Sigmoid colon (tissue), 7 donors: ENCODE data around the gene KLK4. TPM values are rescaled to one million over a fixed set of nuclear protein-coding genes. Genes with fewer than 3 reads are reported as not detected.

Experiments
- DNase-seq: peaks from one replicate; pipeline ENCODE4 v3.0.0-alpha.2; 2019
- H3K27ac ChIP-seq, 4 donors: fragments of 200-600 bp; sonication (generic); one replicate each; pipeline ENCODE4 v1.5.1; 2016 to 2019; ENCODE audit warnings: mild to moderate bottlenecking in 1 of 4
- H3K27me3 ChIP-seq, 3 donors: fragments of 200-600 bp; sonication (generic); one replicate each; pipeline ENCODE4 v1.5.1; 2019; ENCODE audit warnings: mild to moderate bottlenecking in 1 of 3
- H3K36me3 ChIP-seq, 4 donors: fragments of 200-600 bp; sonication (generic); one replicate each; pipeline ENCODE4 v1.5.1; 2016 to 2019
- H3K4me1 ChIP-seq, 4 donors: fragments of 200-600 bp; sonication (generic); one replicate each; pipeline ENCODE4 v1.5.1; 2017 to 2019
- H3K4me3 ChIP-seq, 4 donors: fragments of 200-600 bp; sonication (generic); one replicate each; pipeline ENCODE4 v1.5.1; 2017 to 2019; ENCODE audit warnings: mild to moderate bottlenecking in 2 of 4, moderate library complexity in 1 of 4
- H3K9me3 ChIP-seq, 4 donors: fragments of 200-600 bp in 3 of 4; sonication (generic) in 3 of 4; one replicate each; pipeline versions ENCODE4 v1.5.1 to v1.6.1; 2013 to 2019
- EP300 ChIP-seq, 4 donors: sonication (generic); formaldehyde crosslinking; IDR thresholded peaks; one replicate each; pipeline ENCODE4 v1.6.1; 2017; ENCODE audit warnings: antibody characterized with exemption in 4 of 4
- POLR2A ChIP-seq, 2 donors: fragments of 450-650 bp; IDR thresholded peaks; one replicate each; pipeline ENCODE4 v1.6.1; 2016; ENCODE audit warnings: antibody characterized with exemption in 2 of 2, mild to moderate bottlenecking in 2 of 2, moderate library complexity in 2 of 2
- POLR2AphosphoS5 ChIP-seq, 4 donors: sonication (generic); formaldehyde crosslinking; IDR thresholded peaks; one replicate each; pipeline ENCODE4 v1.6.1; 2017; ENCODE audit warnings: antibody characterized with exemption in 4 of 4
- WGBS, 2 donors: extraction: QIAGEN DNeasy Blood & Tissue Kit; methylation state at CpG; one replicate each; pipeline ENCODE4 v1.1.7; 2013; 5-methylcytosine and 5-hydroxymethylcytosine counted together
- intact Hi-C: fragments of 100-400 bp; cut with DNase I; formaldehyde crosslinking; loops from one replicate; pipeline ENCODE4 v1.15.1; 2023
- polyA plus RNA-seq, 3 donors: library from polyadenylated mRNA; stranded (reverse); fragments of 200-250 nt; gene quantifications; one replicate each; pipeline ENCODE4 v1.2.3, GENCODE V29; 2013
- total RNA-seq, 4 donors: library from RNA; depleted of rRNA; stranded (reverse); fragments of >200 nt; gene quantifications; one replicate each; pipeline ENCODE4 v1.1.0, GENCODE V29; 2016
- TF ChIP-seq, protein P1 (sequence below), 4 experiments: fragments of 450-650 bp in 3 of 4; fragments of 200-600 bp in 1 of 4; IDR thresholded peaks; one replicate each; pipeline ENCODE4 v1.5.1; 2016 to 2019; ENCODE audit warnings: antibody characterized with exemption in 4 of 4, mild to moderate bottlenecking in 3 of 4, moderate library complexity in 2 of 4
- donor health status: healthy with polysubstance abuse.
- donor health status: Bipolar disorder and iron deficiency.
- donor health status: healthy.

The KLK4 gene
- total and polyA plus RNA-seq, 7 donors, result 0.39 to 2.8 (median 1.2) TPM; not detected in 4

DNA sequence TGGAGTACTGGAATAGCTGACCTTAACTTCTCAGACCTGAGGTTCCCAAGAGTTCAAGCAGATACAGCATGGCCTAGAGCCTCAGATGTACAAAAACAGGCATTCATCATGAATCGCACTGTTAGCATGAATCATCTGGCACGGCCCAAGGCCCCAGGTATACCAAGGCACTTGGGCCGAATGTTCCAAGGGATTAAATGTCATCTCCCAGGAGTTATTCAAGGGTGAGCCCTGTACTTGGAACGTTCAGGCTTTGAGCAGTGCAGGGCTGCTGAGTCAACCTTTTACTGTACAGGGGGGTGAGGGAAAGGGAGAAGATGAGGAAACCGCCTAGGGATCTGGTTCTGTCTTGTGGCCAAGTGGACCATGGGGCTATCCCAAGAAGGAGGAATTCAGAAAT lies 50.2 kb downstream of the KLK4 start:
- H3K27me3 ChIP-seq, result peaks cover 0 to 30% (median 9%) of the 10 kb centered on the region in 3 donors
- 82% methylated on average over 5 of the region's 5 CpGs for WGBS, 2 donors

DNA sequence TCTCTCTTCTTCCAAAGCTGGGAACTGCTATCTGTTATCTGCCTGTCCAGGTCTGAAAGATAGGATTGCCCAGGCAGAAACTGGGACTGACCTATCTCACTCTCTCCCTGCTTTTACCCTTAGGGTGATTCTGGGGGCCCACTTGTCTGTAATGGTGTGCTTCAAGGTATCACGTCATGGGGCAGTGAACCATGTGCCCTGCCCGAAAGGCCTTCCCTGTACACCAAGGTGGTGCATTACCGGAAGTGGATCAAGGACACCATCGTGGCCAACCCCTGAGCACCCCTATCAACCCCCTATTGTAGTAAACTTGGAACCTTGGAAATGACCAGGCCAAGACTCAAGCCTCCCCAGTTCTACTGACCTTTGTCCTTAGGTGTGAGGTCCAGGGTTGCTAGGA lies 51.3 kb downstream of the KLK4 start:
- intact Hi-C loops, result no loop called here
- Histone ChIP-seq H3K36me3 (no peaks in the 10 kb centered on the region), H3K4me3 (no peak overlapping the region), H3K4me1 (no peaks in the 10 kb centered on the region), H3K27ac (no peak overlapping the region), H3K9me3 (peaks cover 0 to 3% (median 0%) of the 10 kb centered on the region in 4 donors), H3K27me3 (peaks cover 0 to 37% (median 9%) of the 10 kb centered on the region in 3 donors)
- 83 to 91% methylated on average over 4 of the region's 4 CpGs for WGBS, 2 donors
- TF ChIP-seq POLR2AphosphoS5 (IDR thresholded peaks at IDR 0.05) (no peak), EP300 (IDR thresholded peaks at IDR 0.05) (no peak), POLR2A (IDR thresholded peaks at IDR 0.05) (no peak)
- TF ChIP-seq, protein P1, sequence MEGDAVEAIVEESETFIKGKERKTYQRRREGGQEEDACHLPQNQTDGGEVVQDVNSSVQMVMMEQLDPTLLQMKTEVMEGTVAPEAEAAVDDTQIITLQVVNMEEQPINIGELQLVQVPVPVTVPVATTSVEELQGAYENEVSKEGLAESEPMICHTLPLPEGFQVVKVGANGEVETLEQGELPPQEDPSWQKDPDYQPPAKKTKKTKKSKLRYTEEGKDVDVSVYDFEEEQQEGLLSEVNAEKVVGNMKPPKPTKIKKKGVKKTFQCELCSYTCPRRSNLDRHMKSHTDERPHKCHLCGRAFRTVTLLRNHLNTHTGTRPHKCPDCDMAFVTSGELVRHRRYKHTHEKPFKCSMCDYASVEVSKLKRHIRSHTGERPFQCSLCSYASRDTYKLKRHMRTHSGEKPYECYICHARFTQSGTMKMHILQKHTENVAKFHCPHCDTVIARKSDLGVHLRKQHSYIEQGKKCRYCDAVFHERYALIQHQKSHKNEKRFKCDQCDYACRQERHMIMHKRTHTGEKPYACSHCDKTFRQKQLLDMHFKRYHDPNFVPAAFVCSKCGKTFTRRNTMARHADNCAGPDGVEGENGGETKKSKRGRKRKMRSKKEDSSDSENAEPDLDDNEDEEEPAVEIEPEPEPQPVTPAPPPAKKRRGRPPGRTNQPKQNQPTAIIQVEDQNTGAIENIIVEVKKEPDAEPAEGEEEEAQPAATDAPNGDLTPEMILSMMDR (IDR thresholded peaks at IDR 0.05), result no peak
- peak; percentile 47 for DNase-seq

More for the DNA sequence above, 50.2 kb downstream of the KLK4 start:
- Histone ChIP-seq H3K9me3 (peaks cover 0 to 3% (median 0%) of the 10 kb centered on the region in 4 donors), H3K4me3 (no peak overlapping the region), H3K27ac (no peak overlapping the region), H3K4me1 (no peaks in the 10 kb centered on the region), H3K36me3 (no peaks in the 10 kb centered on the region)
- DNase-seq, result no peak
- intact Hi-C loops, result no loop called here
- TF ChIP-seq POLR2AphosphoS5 (IDR thresholded peaks at IDR 0.05), result no peak
- TF ChIP-seq, protein P1 (IDR thresholded peaks at IDR 0.05), result no peak
- no peak for TF ChIP-seq POLR2A (IDR thresholded peaks at IDR 0.05)
- no peak for TF ChIP-seq EP300 (IDR thresholded peaks at IDR 0.05)

DNA sequence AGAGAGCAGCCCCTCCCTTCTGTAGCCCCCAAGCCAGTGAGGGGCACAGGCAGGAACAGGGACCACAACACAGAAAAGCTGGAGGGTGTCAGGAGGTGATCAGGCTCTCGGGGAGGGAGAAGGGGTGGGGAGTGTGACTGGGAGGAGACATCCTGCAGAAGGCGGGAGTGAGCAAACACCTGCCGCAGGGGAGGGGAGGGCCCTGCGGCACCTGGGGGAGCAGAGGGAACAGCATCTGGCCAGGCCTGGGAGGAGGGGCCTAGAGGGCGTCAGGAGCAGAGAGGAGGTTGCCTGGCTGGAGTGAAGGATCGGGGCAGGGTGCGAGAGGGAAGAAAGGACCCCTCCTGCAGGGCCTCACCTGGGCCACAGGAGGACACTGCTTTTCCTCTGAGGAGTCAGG lies 52.3 kb downstream of the KLK4 start:
- no peak overlapping the region for H3K27ac ChIP-seq
- TF ChIP-seq, protein P1 (IDR thresholded peaks at IDR 0.05), result no peak
- DNase-seq, result no peak
- WGBS, 2 donors, result 4 to 14% methylated on average over 7 of the region's 7 CpGs
- H3K4me1 ChIP-seq, result no peaks in the 10 kb centered on the region
- peaks cover 0 to 41% (median 9%) of the 10 kb centered on the region in 3 donors for H3K27me3 ChIP-seq
- H3K4me3 ChIP-seq, result no peak overlapping the region
- H3K9me3 ChIP-seq, result peaks cover 0 to 3% (median 0%) of the 10 kb centered on the region in 4 donors
- no peaks in the 10 kb centered on the region for H3K36me3 ChIP-seq
- intact Hi-C loops, result no loop called here

- H3K36me3 ChIP-seq, result no peaks in the 10 kb centered on the region
- H3K4me3 ChIP-seq, result no peak overlapping the region
- TF ChIP-seq POLR2AphosphoS5 (IDR thresholded peaks at IDR 0.05), result no peak
- TF ChIP-seq, protein P1 (IDR thresholded peaks at IDR 0.05), result no peak
- WGBS, 2 donors, result 74 to 87% methylated on average over 6 of the region's 6 CpGs
- H3K27ac ChIP-seq, result no peak overlapping the region
- H3K9me3 ChIP-seq, result peaks cover 0 to 3% (median 0%) of the 10 kb centered on the region in 4 donors
- no peak for DNase-seq
- no peaks in the 10 kb centered on the region for H3K4me1 ChIP-seq
- intact Hi-C loops, result no loop called here
- H3K27me3 ChIP-seq, result peaks cover 0 to 49% (median 9%) of the 10 kb centered on the region in 3 donors
These were observed 53.8 kb downstream of the KLK4 start for GRCh38 chr19:50857366-50857765.

Other genes starting within 250 kb of the KLK4 start
- 1 to 10 TPM in 2 of 4 donors, under 1 TPM in 2; under 0.01 to 1.2 (median 0.54) TPM for gene SHANK1, start 191.6 kb downstream of the KLK4 start, total RNA-seq
- gene SHANK1, start 191.6 kb downstream of the KLK4 start, polyA plus RNA-seq, result under 1 TPM in 1 of 3 donors, not detected in 2; 0.19 TPM
- 10 to 100 TPM in 3 of 4 donors, 1 to 10 TPM in 1; 9.5 to 20.2 (median 14.6) TPM for gene CLEC11A, start 188.0 kb downstream of the KLK4 start, total RNA-seq
- 1 to 10 TPM; 2.1 to 6.1 (median 3.6) TPM for gene CLEC11A, start 188.0 kb downstream of the KLK4 start, polyA plus RNA-seq
- not detected for gene GPR32, start 140.9 kb downstream of the KLK4 start, total RNA-seq
- gene GPR32, start 140.9 kb downstream of the KLK4 start, polyA plus RNA-seq, result not detected
- not detected for gene ACP4, start 121.0 kb downstream of the KLK4 start, total RNA-seq
- not detected for gene ACP4, start 121.0 kb downstream of the KLK4 start, polyA plus RNA-seq
- not detected for gene KLK1, start 87.6 kb downstream of the KLK4 start, total RNA-seq
- gene KLK1, start 87.6 kb downstream of the KLK4 start, polyA plus RNA-seq, result 100 to 1,000 TPM in 2 of 3 donors, 10 to 100 TPM in 1; 44.6 to 398 (median 277) TPM
- not detected for gene KLK15, start 77.8 kb downstream of the KLK4 start, total RNA-seq
- gene KLK15, start 77.8 kb downstream of the KLK4 start, polyA plus RNA-seq, result 10 to 100 TPM in 1 of 3 donors, 1 to 10 TPM in 2; 2.1 to 10.2 (median 2.8) TPM
- not detected for gene KLK3, start 56.5 kb downstream of the KLK4 start, total RNA-seq
- gene KLK3, start 56.5 kb downstream of the KLK4 start, polyA plus RNA-seq, result 1 to 10 TPM; 1.8 to 4.2 (median 3.0) TPM
- gene KLK2, start 38.0 kb downstream of the KLK4 start, total RNA-seq, result not detected
- gene KLK2, start 38.0 kb downstream of the KLK4 start, polyA plus RNA-seq, result under 1 TPM in 1 of 3 donors, not detected in 2; 0.28 TPM
- not detected for gene KLK5, start 41.6 kb upstream of the KLK4 start, total RNA-seq
- gene KLK5, start 41.6 kb upstream of the KLK4 start, polyA plus RNA-seq, result not detected
- not detected for gene KLK6, start 58.2 kb upstream of the KLK4 start, total RNA-seq
- not detected for gene KLK6, start 58.2 kb upstream of the KLK4 start, polyA plus RNA-seq
- not detected for gene KLK7, start 72.5 kb upstream of the KLK4 start, total RNA-seq
- gene KLK7, start 72.5 kb upstream of the KLK4 start, polyA plus RNA-seq, result not detected
- not detected for gene KLK8, start 90.2 kb upstream of the KLK4 start, total RNA-seq
- not detected for gene KLK8, start 90.2 kb upstream of the KLK4 start, polyA plus RNA-seq
- 1 to 10 TPM in 1 of 4 donors, under 1 TPM in 1, not detected in 2; 0.82 to 2.5 TPM for gene KLK10, start 108.3 kb upstream of the KLK4 start, total RNA-seq
- gene KLK10, start 108.3 kb upstream of the KLK4 start, polyA plus RNA-seq, result under 1 TPM; 0.60 to 0.69 (median 0.67) TPM
- gene KLK11, start 115.2 kb upstream of the KLK4 start, total RNA-seq, result under 1 TPM in 1 of 4 donors, not detected in 3; 0.71 TPM
- gene KLK11, start 115.2 kb upstream of the KLK4 start, polyA plus RNA-seq, result under 1 TPM in 1 of 3 donors, not detected in 2; 0.76 TPM
- not detected for gene KLK12, start 123.6 kb upstream of the KLK4 start, total RNA-seq
- 1 to 10 TPM in 1 of 3 donors, not detected in 2; 2.6 TPM for gene KLK12, start 123.6 kb upstream of the KLK4 start, polyA plus RNA-seq
- not detected for gene KLK13, start 153.7 kb upstream of the KLK4 start, total RNA-seq
- under 1 TPM in 2 of 3 donors, not detected in 1; 0.58 to 0.60 TPM for gene KLK13, start 153.7 kb upstream of the KLK4 start, polyA plus RNA-seq
- gene KLK14, start 171.5 kb upstream of the KLK4 start, total RNA-seq, result not detected
- under 1 TPM in 1 of 3 donors, not detected in 2; 0.51 TPM for gene KLK14, start 171.5 kb upstream of the KLK4 start, polyA plus RNA-seq
- gene CTU1, start 197.0 kb upstream of the KLK4 start, total RNA-seq, result 1 to 10 TPM; 5.7 to 9.0 (median 7.3) TPM
- 1 to 10 TPM in 1 of 3 donors, under 1 TPM in 2; 0.60 to 2.4 (median 0.92) TPM for gene CTU1, start 197.0 kb upstream of the KLK4 start, polyA plus RNA-seq
- gene SIGLEC9, start 213.5 kb upstream of the KLK4 start, total RNA-seq, result 1 to 10 TPM; 2.5 to 9.5 (median 7.0) TPM
- 1 to 10 TPM; 2.4 to 8.8 (median 2.9) TPM for gene SIGLEC9, start 213.5 kb upstream of the KLK4 start, polyA plus RNA-seq
- gene SIGLEC7, start 230.9 kb upstream of the KLK4 start, total RNA-seq, result 1 to 10 TPM; 1.1 to 3.0 (median 1.9) TPM
- gene SIGLEC7, start 230.9 kb upstream of the KLK4 start, polyA plus RNA-seq, result 1 to 10 TPM; 1.8 to 8.3 (median 3.1) TPM